Activated CD4-positive, CD25-positive, alpha-beta regulatory T cell (primary cell): Measurements from ENCODE around the gene PGAP3.

Experiments used
- DNase-seq, 4 experiments: peaks; one replicate each; lab custom pipeline; 2025; lab: John Stamatoyannopoulos, UW

The PGAP3 gene

GRCh38 chr17:39696731-39697130 is 8.9 kb upstream of the PGAP3 start:
- no peak for DNase-seq

GRCh38 chr17:39695089-39695474 is 7.2 kb upstream of the PGAP3 start:
- DNase-seq, result no peak

- DNase-seq, result no peak
These were observed 6.7 kb upstream of the PGAP3 start for GRCh38 chr17:39694593-39694992.

GRCh38 chr17:39688945-39689344 is 1.1 kb upstream of the PGAP3 start:
- DNase-seq, result no peak

- DNase-seq, result no peak
These were observed 598 bp upstream of the PGAP3 start for GRCh38 chr17:39688475-39688835.

- no peak for DNase-seq
These were observed 734 bp downstream of the PGAP3 start for GRCh38 chr17:39687101-39687545.

- no peak for DNase-seq
These were observed 3.3 kb downstream of the PGAP3 start for GRCh38 chr17:39684369-39685192.

GRCh38 chr17:39683295-39683939 is 4.4 kb downstream of the PGAP3 start:
- no peak for DNase-seq

- peak in 1 of 4 experiments; percentile 15 for DNase-seq
These were observed 8.2 kb downstream of the PGAP3 start for GRCh38 chr17:39679521-39680192.

- DNase-seq, result no peak
These were observed 9.3 kb downstream of the PGAP3 start for GRCh38 chr17:39678340-39679116.

- DNase-seq, result no peak
These were observed 10.1 kb downstream of the PGAP3 start for GRCh38 chr17:39677542-39678339.

GRCh38 chr17:39677072-39677471 is 10.8 kb downstream of the PGAP3 start:
- no peak for DNase-seq

GRCh38 chr17:39676198-39676819 is 11.5 kb downstream of the PGAP3 start:
- peak in 1 of 4 experiments; percentile 34 for DNase-seq

GRCh38 chr17:39675390-39676082 is 12.3 kb downstream of the PGAP3 start:
- no peak for DNase-seq

- DNase-seq, result no peak
These were observed 13.0 kb downstream of the PGAP3 start for GRCh38 chr17:39674702-39675389.

- no peak for DNase-seq
These were observed 13.7 kb downstream of the PGAP3 start for GRCh38 chr17:39674179-39674578.

GRCh38 chr17:39673335-39674081 is 14.3 kb downstream of the PGAP3 start:
- DNase-seq, result no peak

GRCh38 chr17:39672522-39673334 is 15.1 kb downstream of the PGAP3 start:
- no peak for DNase-seq
